Measurements from ENCODE around the gene CNTN6.

GRCh38 chr3:1216856-1217255 is 124.0 kb downstream of the CNTN6 start:
- TF ChIP-seq SIN3A (IDR thresholded peaks at IDR 0.05; ENCODE audit: borderline replicate concordance, insufficient read depth, low read length), result no peak
- TF ChIP-seq POLR2AphosphoS5 (IDR thresholded peaks at IDR 0.05; ENCODE audit: low read depth, low read length), result no peak
- no peak for TF ChIP-seq REST (IDR thresholded peaks at IDR 0.05; ENCODE audit: insufficient read depth in 1 of 2, low read depth in 2 of 2, low read length in 2 of 2)
- no peak for TF ChIP-seq TAF1 (IDR thresholded peaks at IDR 0.05; ENCODE audit: borderline replicate concordance, insufficient read depth, low read length)
